GM18517 (cell line): ENCODE measurements around the gene UNC5B.
"Not testable (repeated sequence)": the region's sequence is repeated elsewhere in the genome, so short reads cannot be mapped to it uniquely, and the experiment has no call there.

ENCODE experiments used
- ATAC-seq: cut with Tn5 transposase; IDR thresholded peaks from one replicate; pipeline ENCODE4 v1.9.1; 2021; ENCODE audit warnings: mild to moderate bottlenecking, moderate library complexity; ENCODE audit not compliant: unreplicated experiment

UNC5B gene

GRCh38 chr10:71266147-71266917, 54.0 kb downstream of the UNC5B start:
- ATAC-seq = no peak

- no peak for ATAC-seq
These were observed 54.6 kb downstream of the UNC5B start for GRCh38 chr10:71266918-71267442.

DNA sequence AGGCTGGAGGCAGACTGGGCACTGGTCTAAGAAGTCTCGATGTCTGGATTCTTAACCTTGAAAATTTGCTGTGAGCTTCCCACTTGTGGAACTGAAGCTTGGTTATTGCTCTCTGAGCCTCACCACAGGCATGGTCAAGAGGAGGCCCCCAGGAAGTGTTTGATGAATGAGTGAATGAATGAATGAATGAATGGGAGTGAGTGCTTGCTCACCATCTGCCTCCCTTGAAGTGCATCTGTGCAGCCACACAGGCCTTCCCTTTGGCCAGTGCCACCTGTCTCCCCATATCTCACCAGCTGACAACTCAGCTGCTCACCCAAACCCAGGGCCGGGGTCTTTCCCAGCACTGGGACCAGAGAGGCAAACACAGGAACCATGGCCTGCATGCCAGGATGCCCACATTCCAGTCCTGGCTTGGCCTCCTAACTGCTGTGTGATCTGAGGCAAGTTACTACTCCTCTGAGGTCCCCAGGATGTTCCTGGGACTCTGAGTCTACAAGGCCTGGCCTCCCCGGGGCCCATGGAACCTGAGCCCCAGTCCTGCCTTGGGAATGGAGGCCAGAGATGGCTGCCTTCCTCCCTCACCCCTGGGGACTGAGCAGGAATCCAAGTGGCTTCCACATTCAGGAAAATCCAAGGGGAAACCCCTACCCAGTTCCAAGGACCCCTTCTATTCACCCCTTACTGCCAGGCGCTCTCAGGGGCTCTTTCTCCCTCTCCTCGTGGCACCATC, 55.3 kb downstream of the UNC5B start:
- no peak for ATAC-seq

DNA sequence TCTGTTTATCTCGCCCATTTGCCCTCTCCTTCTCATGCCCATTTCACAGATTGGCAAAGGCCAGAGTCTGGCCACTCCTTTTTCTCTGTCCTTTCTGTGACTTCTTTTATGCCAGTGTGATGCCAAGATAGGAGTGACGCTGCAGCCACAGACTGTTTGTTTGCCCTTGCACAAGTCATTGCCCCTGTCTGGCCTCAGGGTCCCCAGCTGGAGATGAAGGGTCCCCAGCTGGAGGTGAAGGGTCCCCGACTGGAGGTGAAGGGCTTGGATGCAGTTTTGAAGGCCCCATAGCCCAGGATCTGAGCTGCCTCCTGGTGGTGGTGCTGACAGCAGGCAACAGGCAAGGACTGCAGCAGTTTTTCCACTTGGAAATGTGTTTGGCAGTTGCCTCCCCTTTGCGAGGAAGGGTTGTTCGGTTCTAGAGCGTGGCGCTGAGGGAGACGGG, 55.9 kb downstream of the UNC5B start:
- ATAC-seq = no peak

DNA sequence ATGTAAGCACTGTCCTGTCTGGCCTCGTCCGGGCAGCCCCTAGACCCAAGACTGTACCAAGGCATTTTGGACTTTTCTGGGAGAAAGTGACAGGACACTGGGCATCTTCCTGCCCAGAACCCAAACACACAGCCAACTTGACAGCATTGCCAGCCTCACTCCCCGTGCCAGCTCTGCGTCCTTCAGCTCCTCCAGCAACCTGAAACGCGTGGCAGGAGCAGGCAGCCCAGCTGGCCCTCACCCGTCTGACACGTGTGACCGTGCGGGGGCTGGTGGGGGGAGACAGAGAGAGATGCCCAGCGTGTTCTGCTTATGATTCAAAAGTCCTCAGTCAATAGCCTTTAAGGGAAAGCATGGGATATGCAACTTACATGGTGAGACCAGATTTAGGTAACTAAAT, 56.4 kb downstream of the UNC5B start:
- ATAC-seq = no peak

GRCh38 chr10:71269301-71270288, 57.2 kb downstream of the UNC5B start:
- ATAC-seq = no peak

GRCh38 chr10:71270301-71271220, 58.2 kb downstream of the UNC5B start:
- no peak for ATAC-seq

DNA sequence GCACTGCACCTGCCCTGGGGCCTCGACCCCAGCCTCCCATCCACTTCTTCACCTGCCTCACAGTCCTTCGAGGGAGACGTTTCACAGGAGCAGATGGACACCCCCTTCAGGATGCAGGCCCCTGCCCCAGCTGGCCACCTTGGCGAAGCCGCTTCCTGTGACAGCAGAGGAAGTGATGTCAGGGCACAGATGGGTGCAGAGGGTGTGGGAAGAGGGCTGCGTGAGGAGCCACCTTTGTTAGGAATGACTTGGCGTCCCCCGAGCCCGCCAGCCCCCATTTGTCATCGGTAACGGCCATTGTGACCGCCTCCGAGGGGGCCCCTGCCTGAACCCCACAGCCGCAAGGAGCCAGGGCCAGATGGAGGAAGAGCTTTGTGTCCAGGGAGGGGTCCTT, 59.3 kb downstream of the UNC5B start:
- ATAC-seq = no peak

- no peak for ATAC-seq
These were observed 59.8 kb downstream of the UNC5B start for GRCh38 chr10:71272056-71272771.

DNA sequence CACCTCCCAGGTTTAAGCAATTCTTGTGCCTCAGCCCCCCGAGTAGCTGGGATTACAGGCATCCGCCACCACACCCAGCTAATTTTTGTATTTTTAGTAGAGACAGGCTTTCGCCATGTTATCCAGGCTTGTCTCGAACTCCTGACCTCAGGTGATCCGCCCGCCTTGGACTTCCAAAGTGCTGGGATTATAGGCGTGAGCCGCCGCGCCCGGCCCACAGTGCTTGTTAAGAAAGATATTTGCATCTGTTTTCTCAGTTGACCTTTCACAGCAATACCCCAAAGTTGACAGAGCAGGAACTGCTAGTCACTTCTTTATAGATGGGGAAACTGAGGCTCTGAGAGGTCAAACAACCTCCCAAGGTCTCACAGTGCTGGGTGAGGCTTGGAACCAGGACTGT, 60.6 kb downstream of the UNC5B start:
- ATAC-seq = not testable (repeated sequence)

DNA sequence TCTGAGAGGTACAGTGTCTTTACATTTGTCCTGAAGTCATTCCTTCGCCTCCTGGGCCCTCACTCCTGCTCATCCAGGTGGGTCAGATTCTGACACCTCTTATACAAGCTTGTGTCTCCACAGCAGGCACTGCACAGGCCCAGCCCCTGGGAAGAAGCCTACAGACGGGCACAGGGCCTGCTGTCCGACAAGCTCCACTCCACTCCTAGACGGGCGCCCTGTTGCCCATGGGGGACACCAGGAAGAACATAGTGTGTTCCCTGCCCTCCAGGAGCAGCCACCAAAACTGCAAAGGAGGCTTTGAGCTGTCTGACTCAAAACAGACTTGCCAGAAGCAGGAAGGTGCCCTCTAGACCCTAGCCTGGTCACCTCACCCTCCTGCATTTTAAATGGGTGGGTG, 61.1 kb downstream of the UNC5B start:
- ATAC-seq = no peak

- ATAC-seq = no peak
These were observed 62.8 kb downstream of the UNC5B start for GRCh38 chr10:71274901-71275796.

DNA sequence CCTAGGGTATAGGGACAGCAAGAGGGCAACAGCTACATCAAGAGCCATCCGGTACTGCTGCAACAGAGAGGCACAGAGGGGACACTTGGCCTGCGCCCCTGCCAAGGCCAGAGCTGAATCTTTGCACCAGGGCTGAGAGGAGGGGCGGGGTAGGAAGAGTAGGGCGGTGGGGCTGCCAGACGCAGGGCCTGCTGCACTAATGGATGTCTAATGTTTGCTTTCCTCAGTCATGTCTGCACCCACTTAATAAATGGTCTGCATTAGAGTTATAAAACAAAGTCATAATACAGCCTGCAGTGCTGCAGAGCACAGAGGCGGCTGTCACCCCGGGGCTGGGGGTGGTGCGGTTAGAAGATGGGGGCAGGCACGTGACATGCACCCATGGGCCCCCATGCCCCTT, 64.5 kb downstream of the UNC5B start:
- ATAC-seq = no peak

GRCh38 chr10:71277914-71278665, 65.7 kb downstream of the UNC5B start:
- no peak for ATAC-seq

GRCh38 chr10:71278691-71279588, 66.6 kb downstream of the UNC5B start:
- ATAC-seq = no peak

DNA sequence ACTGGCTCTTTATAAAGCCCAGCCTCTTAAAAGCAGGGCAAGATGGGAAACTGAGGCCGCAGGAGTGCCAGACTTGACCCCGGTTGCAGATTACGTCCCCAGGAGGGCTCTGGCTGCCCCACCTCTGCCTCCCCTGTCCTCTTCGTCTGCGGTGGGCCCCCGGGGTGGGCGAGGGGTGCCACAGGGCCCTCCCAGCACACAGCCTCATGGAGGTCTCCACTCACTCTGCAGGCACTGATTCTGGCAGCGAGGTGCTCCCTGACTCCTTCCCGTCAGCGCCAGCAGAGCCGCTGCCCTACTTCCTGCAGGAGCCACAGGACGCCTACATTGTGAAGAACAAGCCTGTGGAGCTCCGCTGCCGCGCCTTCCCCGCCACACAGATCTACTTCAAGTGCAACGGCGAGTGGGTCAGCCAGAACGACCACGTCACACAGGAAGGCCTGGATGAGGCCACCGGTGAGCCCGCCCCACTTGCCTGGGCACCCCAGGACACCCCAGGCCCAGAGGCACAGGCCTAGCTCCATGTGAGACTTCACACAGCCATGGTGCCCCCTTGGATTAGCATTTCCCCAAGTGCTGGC, 67.3 kb downstream of the UNC5B start:
- ATAC-seq = no peak
